Ovary (tissue), 3 donors: ENCODE results near the gene MAN1A1.

Experiments used
- CTCF ChIP-seq, 3 donors: fragments of 450-650 bp in 2 of 3; fragments of 200-600 bp in 1 of 3; IDR thresholded peaks; one replicate each; pipeline versions ENCODE4 v1.5.1 to v1.8.0; 2016 to 2022; ENCODE audit warnings: antibody characterized with exemption in 3 of 3, mild to moderate bottlenecking in 1 of 3
- EP300 ChIP-seq: sonication (generic); formaldehyde crosslinking; IDR thresholded peaks from one replicate; pipeline ENCODE4 v1.6.1; 2017; ENCODE audit warnings: antibody characterized with exemption
- donor health status: DM: no; HTN: no; CAD: no.

- TF ChIP-seq CTCF (IDR thresholded peaks at IDR 0.05): no peak
- TF ChIP-seq EP300: no peak
These were observed 37.9 kb downstream of the MAN1A1 start for GRCh38 chr6:119311514-119312142.
